GM19193 (cell line): Measurements from ENCODE around the gene ZNF764.

ENCODE experiments used
- POLR2A ChIP-seq: IDR thresholded peaks from 4 replicates; pipeline ENCODE4 v1.6.1; 2011; ENCODE audit not compliant: insufficient read depth, insufficient read length; ENCODE audit errors: extremely low read depth

Gene ZNF764

DNA sequence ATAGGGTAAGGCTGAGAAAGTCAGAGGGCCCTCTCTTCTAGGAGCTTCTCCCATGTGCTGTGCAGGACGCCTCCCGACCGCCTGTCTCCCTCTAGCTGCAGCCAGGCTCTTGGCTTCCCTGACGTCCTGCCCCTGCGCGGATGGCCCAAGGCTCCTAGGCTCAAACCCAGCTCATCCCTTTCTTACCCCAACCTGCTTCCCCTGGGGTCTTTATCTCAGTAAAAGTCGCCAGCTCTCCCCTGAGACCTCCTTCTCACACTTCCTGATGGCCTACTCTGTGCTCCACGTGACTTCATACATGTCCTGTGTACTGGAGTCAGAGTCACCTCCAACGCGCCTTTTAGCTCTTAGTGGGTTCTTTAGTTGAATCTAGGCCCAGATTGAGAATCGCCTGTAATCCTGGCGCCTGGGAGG is 22.4 kb downstream of the ZNF764 start:
- TF ChIP-seq POLR2A = peak; percentile 49

GRCh38 chr16:30535106-30535776 is 22.9 kb downstream of the ZNF764 start:
- TF ChIP-seq POLR2A = no peak

- peak; percentile 79 for TF ChIP-seq POLR2A
Observed at GRCh38 chr16:30534368-30535105, 23.6 kb downstream of the ZNF764 start, which contains the start of gene ZNF747. Gene ZNF747 (minus strand): TSS chr16:30534858. CDS start chr16:30534679, 179 bp downstream.

DNA sequence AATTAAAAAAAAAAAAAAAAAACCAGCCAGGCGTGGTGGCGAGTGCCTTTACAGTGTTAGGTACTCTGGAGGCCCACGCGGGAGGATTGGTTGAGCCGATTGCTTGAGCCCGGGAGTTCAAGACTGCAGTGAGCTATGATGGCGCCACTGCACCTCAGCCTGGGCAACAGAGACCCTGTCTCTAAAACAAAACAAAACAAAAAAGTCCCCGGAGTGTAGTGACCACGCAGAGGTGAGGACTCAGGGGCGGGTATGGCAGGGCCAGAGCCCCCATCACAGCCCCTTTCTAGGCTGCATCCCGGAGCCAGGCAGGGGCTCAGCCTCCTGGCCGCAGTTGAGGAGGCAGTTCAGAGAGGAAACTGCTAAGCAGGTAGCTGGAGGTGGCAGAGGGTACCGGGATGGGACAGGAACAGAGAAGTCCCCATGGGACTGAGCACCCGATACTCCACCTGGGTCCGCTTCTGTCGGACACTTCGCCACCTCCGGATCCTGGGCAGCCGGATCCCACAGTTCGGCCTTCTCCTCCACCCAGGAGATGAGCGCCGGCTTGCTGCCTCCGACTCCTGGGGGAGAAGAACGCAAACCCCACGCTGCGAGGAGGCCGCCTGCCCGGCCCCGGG is 24.3 kb downstream of the ZNF764 start:
- no peak for TF ChIP-seq POLR2A

GRCh38 chr16:30533146-30533522 is 25.0 kb downstream of the ZNF764 start:
- TF ChIP-seq POLR2A = no peak

DNA sequence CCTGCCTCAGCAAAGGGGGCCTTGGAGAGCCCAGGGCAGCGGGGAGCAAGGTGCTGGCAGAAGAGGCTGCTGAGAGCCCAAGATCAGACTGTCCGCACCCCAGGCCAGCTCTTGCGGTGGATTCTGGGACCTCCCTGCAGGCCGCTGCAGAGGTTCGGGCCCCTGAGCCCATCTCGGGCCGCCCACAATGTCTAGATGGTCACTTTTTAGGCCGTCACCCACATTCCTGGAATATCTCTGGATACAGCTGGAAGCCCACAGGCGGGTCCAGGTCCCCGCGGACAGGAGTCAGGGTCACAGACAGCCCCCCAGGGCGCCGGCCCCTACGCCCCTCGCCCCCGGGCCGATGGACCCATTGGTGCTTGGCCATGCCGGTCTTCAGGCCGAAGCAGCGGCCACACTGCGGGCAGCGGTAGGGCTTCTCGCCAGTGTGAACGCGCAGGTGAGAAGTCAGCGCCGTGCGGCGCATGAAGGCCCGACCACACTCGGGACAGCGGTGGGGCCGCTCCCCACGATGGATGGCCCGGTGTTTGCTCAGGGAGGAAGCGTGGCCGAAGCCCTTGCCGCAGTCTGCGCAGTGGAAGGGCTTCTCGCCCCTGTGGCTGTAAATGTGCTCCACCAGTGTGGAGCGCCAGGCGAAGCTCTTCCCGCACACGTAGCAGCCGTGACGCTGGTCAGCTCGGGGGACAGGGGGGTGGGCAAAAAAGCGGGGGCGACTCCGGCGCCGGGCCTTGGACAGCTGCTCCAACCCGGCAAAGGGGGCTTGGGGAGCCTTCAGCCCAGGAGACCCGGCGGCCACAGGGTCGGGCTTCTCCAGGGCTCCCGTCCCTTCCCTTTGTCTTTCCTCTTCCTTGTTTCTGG is 25.7 kb downstream of the ZNF764 start:
- TF ChIP-seq POLR2A = no peak

DNA sequence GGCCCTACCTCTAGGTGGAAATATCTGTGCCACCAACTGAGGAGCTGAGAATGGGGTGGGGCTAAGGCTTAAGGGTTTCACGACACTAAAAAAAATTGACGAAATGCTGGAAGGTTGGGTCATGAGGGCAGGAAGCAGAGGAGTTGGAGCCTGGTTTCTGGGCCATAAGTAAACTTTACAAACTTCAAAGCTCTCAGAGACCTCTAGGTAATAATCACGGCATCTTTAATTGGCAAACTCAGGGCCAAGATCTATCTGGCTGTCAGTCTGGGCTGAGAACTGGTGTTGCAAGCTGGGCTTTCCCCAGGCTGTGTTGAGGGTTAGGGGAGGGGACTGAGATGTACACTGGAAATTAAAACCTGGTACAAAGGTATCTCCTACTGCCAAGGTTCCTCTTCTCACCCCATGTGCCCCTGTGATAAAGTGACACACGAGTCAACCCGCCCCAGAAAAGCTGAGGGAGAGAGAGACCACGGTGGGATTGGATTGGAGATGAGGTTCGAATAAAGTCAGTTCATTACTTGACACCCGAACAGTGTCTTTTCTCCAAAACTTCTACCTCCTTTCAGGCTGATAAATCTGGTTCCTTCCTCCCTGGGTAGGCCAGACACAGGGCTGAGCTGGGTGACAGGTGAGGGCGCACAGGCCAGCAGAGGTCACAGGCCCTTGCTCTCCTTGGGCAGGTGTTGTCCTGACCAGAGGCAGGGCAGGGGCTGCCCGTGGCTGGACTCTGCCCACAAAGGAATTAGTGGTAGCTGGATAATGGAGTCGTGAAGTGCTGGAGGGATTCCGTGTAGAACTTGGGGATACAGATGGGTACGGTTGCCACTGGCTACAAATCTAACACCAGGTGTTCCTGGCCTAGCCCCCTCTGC is 27.8 kb downstream of the ZNF764 start:
- TF ChIP-seq POLR2A = no peak

DNA sequence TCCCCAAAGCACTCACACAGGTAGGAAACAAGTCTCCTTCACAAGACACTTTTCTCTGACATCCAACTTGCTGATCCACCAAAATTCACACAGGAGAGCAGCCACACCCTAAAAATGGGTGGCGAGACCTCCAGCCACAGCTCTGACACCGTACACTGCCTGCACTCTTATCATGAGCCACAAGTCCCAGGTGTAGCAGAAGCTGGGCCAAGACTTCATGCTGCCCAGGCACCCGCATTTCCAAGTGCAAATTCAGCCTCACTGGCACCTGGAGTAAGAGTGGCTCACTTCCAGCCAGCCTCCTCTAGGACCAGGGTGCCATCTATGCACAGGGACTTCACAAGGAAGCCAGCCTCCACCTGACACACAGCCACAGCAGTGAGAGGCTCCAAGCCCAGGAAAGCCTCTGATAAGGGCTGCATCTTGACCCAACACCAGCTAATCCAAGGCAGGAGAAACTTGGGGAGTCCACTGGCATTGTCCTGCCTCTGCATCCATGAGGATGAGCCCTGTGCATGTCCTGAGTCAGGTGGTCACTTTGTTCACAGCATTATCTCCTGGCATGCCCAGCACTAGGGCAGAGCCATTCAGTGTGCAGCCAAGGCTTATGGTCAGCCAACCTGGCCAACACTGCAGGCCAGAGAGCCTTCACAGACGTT is 29.2 kb downstream of the ZNF764 start:
- TF ChIP-seq POLR2A = peak; percentile 21

- no peak for TF ChIP-seq POLR2A
Observed at GRCh38 chr16:30527635-30528178, 30.5 kb downstream of the ZNF764 start.

GRCh38 chr16:30526823-30527634 is 31.1 kb downstream of the ZNF764 start:
- peak; percentile 50 for TF ChIP-seq POLR2A

DNA sequence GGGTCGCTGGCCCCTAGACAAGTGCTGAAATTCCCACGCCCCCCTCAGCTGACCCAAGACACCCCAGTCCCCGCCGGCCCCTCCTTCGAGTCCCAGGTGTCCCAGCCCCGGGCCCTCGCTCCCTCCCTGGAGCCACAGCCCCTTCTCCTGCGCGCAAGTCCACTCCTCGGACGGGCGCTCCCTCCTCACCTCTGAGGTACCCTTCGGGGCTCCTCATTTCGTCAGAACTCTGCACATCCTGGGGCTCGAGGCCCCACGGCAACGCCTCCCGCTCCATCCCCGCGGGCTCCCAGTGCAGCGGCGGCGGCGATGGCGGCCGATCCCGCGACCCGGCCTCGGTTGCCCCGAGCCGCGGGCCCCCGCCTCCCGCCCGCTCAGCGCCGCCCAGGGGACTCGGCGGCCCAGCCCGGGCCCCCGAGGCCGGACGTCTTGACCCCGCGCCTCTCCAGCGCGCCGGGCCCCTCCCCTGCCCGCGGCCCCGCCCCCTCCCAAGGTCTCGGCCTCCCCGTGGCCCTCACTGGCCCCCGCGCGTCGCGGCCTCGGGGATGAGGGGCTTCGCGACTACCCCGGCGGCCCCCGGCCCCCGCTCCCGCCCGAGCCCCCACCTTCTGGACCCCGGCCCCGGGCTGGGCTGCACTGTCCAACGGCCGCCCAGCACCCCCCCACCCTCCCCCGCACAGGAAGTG is 31.9 kb downstream of the ZNF764 start, which contains the start of gene ZNF768:
TSS of gene ZNF768 (minus strand) at position 430 of the 686 bp plus-strand sequence. CDS start at position 277, 153 bp downstream.
- no peak for TF ChIP-seq POLR2A

DNA sequence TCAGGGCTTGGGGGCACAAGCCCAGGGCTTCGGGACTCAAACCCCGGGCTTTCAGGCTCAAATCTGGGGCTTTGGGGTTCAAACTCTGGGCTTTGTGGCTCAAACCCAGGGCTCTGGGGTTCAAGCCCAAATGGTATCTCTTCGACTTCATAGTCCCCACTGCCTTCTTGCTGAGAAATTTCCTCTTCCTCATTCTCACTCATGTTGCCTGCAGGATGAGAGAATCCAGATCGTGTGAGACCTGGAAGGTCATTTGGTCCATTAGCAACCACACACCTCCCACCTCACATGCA is 32.4 kb downstream of the ZNF764 start:
- TF ChIP-seq POLR2A = no peak
